H1 (cell line): ENCODE results near the gene ZNF248. TPM values are rescaled to one million over a fixed set of nuclear protein-coding genes. Genes with fewer than 3 reads are reported as not detected.

Experiments
- MAX ChIP-seq: IDR thresholded peaks from 2 replicates; pipeline ENCODE4 v1.6.1; 2012; ENCODE audit warnings: inconsistent platforms
- RAD21 ChIP-seq, 2 experiments: IDR thresholded peaks in 1 of 2; conservative IDR thresholded peaks in 1 of 2; 2 replicates each; pipeline ENCODE4 v1.6.1; 2011; ENCODE audit warnings: low read depth in 2 of 2, low read length in 2 of 2, improper control_type of control experiment in 1 of 2, inconsistent platforms in 1 of 2, mild to moderate bottlenecking in 1 of 2, moderate library complexity in 1 of 2
- polyA plus RNA-seq, 7 experiments: library from polyadenylated mRNA; depleted of rRNA in 3 of 7; stranded (reverse) in 5 of 7; unstranded in 2 of 7; fragments of >200 nt in 5 of 7; fragments of 200-250 nt in 2 of 7; gene quantifications; 1 replicate in 5 of 7; 2 replicates in 1 of 7; 4 replicates in 1 of 7; pipeline versions ENCODE4 v1.2.1 to v1.2.3, GENCODE V29; 2011 to 2013; ENCODE audit warnings: missing spikeins in 2 of 7, mixed read lengths in 2 of 7
- total RNA-seq: library from RNA; stranded (reverse); fragmentation: NEBNext Ultra II Directional; extraction: Animal tissue kit (Norgen Biotek cat#: 25700); gene quantifications from 2 replicates; pipeline ENCODE4 v1.2.1, GENCODE V29; 2021

Gene ZNF248
- total and polyA plus RNA-seq, 2 of the 8 experiments (the other 6 are each of a cell fraction or from before 2014, with no cell fraction given), result 9.1 TPM; not detected in 1

- TF ChIP-seq RAD21 (IDR thresholded peaks at IDR 0.05 in 1 of 2, conservative IDR thresholded peaks at IDR 0.05 in 1 of 2; ENCODE audit: low read depth in 2 of 2, low read length in 2 of 2) (no peak), MAX (no peak)
These were observed 28.4 kb upstream of the ZNF248 start (continued) for GRCh38 chr10:37885850-37886249.
